Measurements from ENCODE around the gene SLC16A5. TPM values are rescaled to one million over a fixed set of nuclear protein-coding genes. Genes with fewer than 3 reads are reported as not detected.

SLC16A5 gene, protein sequence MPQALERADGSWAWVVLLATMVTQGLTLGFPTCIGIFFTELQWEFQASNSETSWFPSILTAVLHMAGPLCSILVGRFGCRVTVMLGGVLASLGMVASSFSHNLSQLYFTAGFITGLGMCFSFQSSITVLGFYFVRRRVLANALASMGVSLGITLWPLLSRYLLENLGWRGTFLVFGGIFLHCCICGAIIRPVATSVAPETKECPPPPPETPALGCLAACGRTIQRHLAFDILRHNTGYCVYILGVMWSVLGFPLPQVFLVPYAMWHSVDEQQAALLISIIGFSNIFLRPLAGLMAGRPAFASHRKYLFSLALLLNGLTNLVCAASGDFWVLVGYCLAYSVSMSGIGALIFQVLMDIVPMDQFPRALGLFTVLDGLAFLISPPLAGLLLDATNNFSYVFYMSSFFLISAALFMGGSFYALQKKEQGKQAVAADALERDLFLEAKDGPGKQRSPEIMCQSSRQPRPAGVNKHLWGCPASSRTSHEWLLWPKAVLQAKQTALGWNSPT
- total RNA-seq (2022; extraction: Qiagen RNA extraction), result 18.6 to 35.9 TPM (median 32.2 TPM) in 5 replicates

GRCh38 chr17:75087558-75088453 lies at the start of gene SLC16A5:
TSS of gene SLC16A5 (plus strand) at chr17:75087954. CDS start at chr17:75093637, 5,683 bp downstream.

GRCh38 chr17:75046407-75047289 lies 41.1 kb upstream of the SLC16A5 start, which contains the start of the genes ATP5PD and KCTD2:
TSS of gene ATP5PD (minus strand) at chr17:75046969. CDS start at chr17:75042650, 4,319 bp downstream.
TSS of gene KCTD2 (plus strand) at chr17:75047225. CDS start at chr17:75047251, 26 bp downstream.

DNA sequence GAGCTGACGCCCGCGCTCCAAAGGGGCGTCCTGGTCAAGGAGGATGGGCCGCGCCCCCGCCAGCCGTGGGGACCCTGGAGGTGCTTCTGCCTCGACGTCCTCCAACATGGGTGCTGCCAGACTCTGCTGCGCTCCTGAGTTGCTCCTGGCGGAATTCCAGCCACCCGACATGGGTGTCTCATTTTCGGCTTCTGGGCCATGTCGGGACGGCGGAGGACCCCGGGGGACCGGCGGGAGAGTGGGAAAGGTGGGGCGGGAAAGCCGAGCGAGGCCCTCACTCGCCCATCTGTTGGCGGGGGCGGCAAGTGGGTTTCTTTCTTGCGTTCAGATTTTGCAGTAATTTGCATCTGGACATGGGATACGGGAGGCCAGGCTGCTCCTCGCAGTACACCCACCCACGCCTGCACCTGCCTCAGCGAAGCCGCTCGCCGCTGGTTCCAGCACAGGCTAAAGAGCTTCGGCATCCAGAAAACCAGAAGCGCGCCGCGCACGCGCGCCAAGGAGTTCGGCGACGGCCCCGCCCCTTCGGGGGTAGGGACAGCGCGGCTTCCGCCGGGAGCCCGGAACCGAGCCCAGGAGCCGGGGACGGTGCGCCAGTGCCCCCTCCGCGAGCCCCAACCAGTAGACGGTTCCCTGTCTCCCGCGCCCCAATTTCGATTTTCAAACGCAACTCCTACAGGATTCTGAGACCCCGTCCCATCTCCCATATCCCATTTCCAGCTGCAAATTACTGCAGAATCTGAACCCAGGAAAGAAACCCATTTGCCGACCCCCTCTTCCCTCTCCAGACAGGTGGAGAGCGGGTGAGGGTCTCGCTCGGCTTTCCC lies 21.9 kb downstream of the SLC16A5 start, which contains the start of gene ARMC7:
ARMC7 (plus strand) TSS at position 563 of the 827 bp plus-strand sequence. CDS start 320 bp downstream, outside the sequence.

GRCh38 chr17:75131278-75132017 lies 43.7 kb downstream of the SLC16A5 start, which contains the start of gene NT5C:
TSS of gene NT5C (minus strand) at chr17:75131742. CDS start at chr17:75131707, 35 bp downstream.

GRCh38 chr17:75154195-75155106 lies 66.7 kb downstream of the SLC16A5 start, which contains the start of gene JPT1:
TSS of gene JPT1 (minus strand) at chr17:75154512. CDS start at chr17:75154397, 115 bp downstream.

Other genes starting within 250 kb of the SLC16A5 start
- gene GRIN2C, start 228.1 kb upstream of the SLC16A5 start, total RNA-seq (2022; extraction: Qiagen RNA extraction), result 0.07 to 0.61 TPM (median 0.24 TPM) in 5 replicates
- 48.6 to 77.1 TPM (median 65.5 TPM) in 5 replicates for gene FDXR, start 215.0 kb upstream of the SLC16A5 start, total RNA-seq (2022; extraction: Qiagen RNA extraction)
- 0.06 to 0.12 TPM in 2 of 5 replicates, not detected in the others for gene FADS6, start 194.3 kb upstream of the SLC16A5 start, total RNA-seq (2022; extraction: Qiagen RNA extraction)
- 0.03 to 0.11 TPM (median 0.08 TPM) in 5 replicates for gene USH1G, start 164.7 kb upstream of the SLC16A5 start, total RNA-seq (2022; extraction: Qiagen RNA extraction)
- gene OTOP2, start 163.7 kb upstream of the SLC16A5 start, total RNA-seq (2022; extraction: Qiagen RNA extraction), result 0.05 to 0.08 TPM (median 0.05 TPM) in 4 of 5 replicates, not detected in the other
- gene OTOP3, start 152.1 kb upstream of the SLC16A5 start, total RNA-seq (2022; extraction: Qiagen RNA extraction), result 0.05 TPM in 1 of 5 replicates, not detected in the others
- gene HID1, start 115.2 kb upstream of the SLC16A5 start, total RNA-seq (2022; extraction: Qiagen RNA extraction), result 6.0 to 9.9 TPM (median 9.0 TPM) in 5 replicates
- 37.1 to 57.1 TPM (median 52.4 TPM) in 5 replicates for gene CDR2L, start 100.3 kb upstream of the SLC16A5 start, total RNA-seq (2022; extraction: Qiagen RNA extraction)
- gene MRPL58, start 75.3 kb upstream of the SLC16A5 start, total RNA-seq (2022; extraction: Qiagen RNA extraction), result 76.4 to 81.8 TPM (median 77.9 TPM) in 5 replicates
- gene ATP5PD, start 41.0 kb upstream of the SLC16A5 start, total RNA-seq (2022; extraction: Qiagen RNA extraction), result 451 to 583 TPM (median 485 TPM) in 5 replicates
- 27.7 to 31.5 TPM (median 29.5 TPM) in 5 replicates for gene KCTD2, start 40.7 kb upstream of the SLC16A5 start, total RNA-seq (2022; extraction: Qiagen RNA extraction)
- gene ARMC7, start 22.0 kb downstream of the SLC16A5 start, total RNA-seq (2022; extraction: Qiagen RNA extraction), result 17.3 to 22.0 TPM (median 18.5 TPM) in 5 replicates
- gene NT5C, start 43.8 kb downstream of the SLC16A5 start, total RNA-seq (2022; extraction: Qiagen RNA extraction), result 73.4 to 135 TPM (median 133 TPM) in 5 replicates
- gene JPT1, start 66.6 kb downstream of the SLC16A5 start, total RNA-seq (2022; extraction: Qiagen RNA extraction), result 762 to 868 TPM (median 811 TPM) in 5 replicates
- gene SUMO2, start 95.0 kb downstream of the SLC16A5 start, total RNA-seq (2022; extraction: Qiagen RNA extraction), result 366 to 386 TPM (median 369 TPM) in 5 replicates
- gene NUP85, start 117.7 kb downstream of the SLC16A5 start, total RNA-seq (2022; extraction: Qiagen RNA extraction), result 91.8 to 113 TPM (median 102 TPM) in 5 replicates
- 23.6 to 32.4 TPM (median 30.9 TPM) in 5 replicates for gene GGA3, start 173.7 kb downstream of the SLC16A5 start, total RNA-seq (2022; extraction: Qiagen RNA extraction)
- 157 to 184 TPM (median 174 TPM) in 5 replicates for gene MRPS7, start 173.9 kb downstream of the SLC16A5 start, total RNA-seq (2022; extraction: Qiagen RNA extraction)
- gene MIF4GD, start 183.3 kb downstream of the SLC16A5 start, total RNA-seq (2022; extraction: Qiagen RNA extraction), result 31.4 to 39.6 TPM (median 37.2 TPM) in 5 replicates
- 17.8 to 22.5 TPM (median 20.7 TPM) in 5 replicates for gene SLC25A19, start 201.5 kb downstream of the SLC16A5 start, total RNA-seq (2022; extraction: Qiagen RNA extraction)

All from A549 treated with CORT108297 at 1 μM for 4 hours (cell line).